Peyer's patch (tissue), 4 donors: ENCODE results near the gene SIK2. TPM values are rescaled to one million over a fixed set of nuclear protein-coding genes. Genes with fewer than 3 reads are reported as not detected.

ENCODE experiments used
- DNase-seq, 3 donors: peaks; one replicate each; pipeline ENCODE4 v3.0.0-alpha.2; 2017 to 2019
- H3K27ac ChIP-seq, 4 donors: fragments of 200-600 bp; sonication (generic); one replicate each; pipeline ENCODE4 v1.5.1; 2016 to 2019
- H3K27me3 ChIP-seq, 2 donors: fragments of 200-600 bp; sonication (generic); one replicate each; pipeline ENCODE4 v1.5.1; 2019
- H3K36me3 ChIP-seq, 3 donors: fragments of 200-600 bp; sonication (generic); one replicate each; pipeline ENCODE4 v1.5.1; 2016 to 2019
- H3K4me1 ChIP-seq, 4 donors: fragments of 200-600 bp; sonication (generic); one replicate each; pipeline ENCODE4 v1.5.1; 2016 to 2019
- H3K4me3 ChIP-seq, 4 donors: fragments of 200-600 bp; sonication (generic); 1 replicate in 3 of 4; 2 replicates in 1 of 4; pipeline ENCODE4 v1.5.1; 2016 to 2019; ENCODE audit warnings: mild to moderate bottlenecking in 1 of 4
- H3K9me3 ChIP-seq, 4 donors: fragments of 200-600 bp; sonication (generic); one replicate each; pipeline ENCODE4 v1.5.1; 2016 to 2019; ENCODE audit warnings: mild to moderate bottlenecking in 1 of 4
- CTCF ChIP-seq, 6 experiments: fragments of 450-650 bp in 4 of 6; fragments of 200-600 bp in 2 of 6; sonication (generic) in 1 of 6; IDR thresholded peaks; one replicate each; pipeline ENCODE4 v1.5.1; 2017 to 2019; ENCODE audit warnings: antibody characterized with exemption in 6 of 6, mild to moderate bottlenecking in 3 of 6, moderate library complexity in 1 of 6
- POLR2A ChIP-seq, 2 donors: fragments of 450-650 bp; IDR thresholded peaks; one replicate each; pipeline ENCODE4 v1.5.1; 2017; ENCODE audit warnings: antibody characterized with exemption in 2 of 2, mild to moderate bottlenecking in 2 of 2, moderate library complexity in 2 of 2
- total RNA-seq, 4 donors: library from RNA; depleted of rRNA; stranded (reverse); fragments of >200 nt; gene quantifications; one replicate each; pipeline ENCODE4 v1.1.0, GENCODE V29; 2016

Gene SIK2
- total RNA-seq, 4 donors from 2014 or later: 12.4 to 16.3 (median 14.4) TPM

GRCh38 chr11:111560800-111561199 is 41.4 kb upstream of the SIK2 start:
- H3K27me3 ChIP-seq: no peaks in the 10 kb centered on the region
- DNase-seq: no peak
- H3K4me3 ChIP-seq: no peak overlapping the region
- TF ChIP-seq POLR2A (IDR thresholded peaks at IDR 0.05): no peak
- no peak for TF ChIP-seq CTCF (IDR thresholded peaks at IDR 0.05)
- no peak overlapping the region for H3K27ac ChIP-seq
- no peaks in the 10 kb centered on the region for H3K36me3 ChIP-seq
- no peaks in the 10 kb centered on the region for H3K9me3 ChIP-seq
- no peaks in the 10 kb centered on the region for H3K4me1 ChIP-seq

GRCh38 chr11:111561306-111561705 is 40.9 kb upstream of the SIK2 start:
- Histone ChIP-seq H3K4me1 (no peaks in the 10 kb centered on the region), H3K27ac (no peak overlapping the region), H3K27me3 (no peaks in the 10 kb centered on the region), H3K9me3 (no peaks in the 10 kb centered on the region), H3K4me3 (no peak overlapping the region), H3K36me3 (no peaks in the 10 kb centered on the region)
- TF ChIP-seq CTCF (IDR thresholded peaks at IDR 0.05) (no peak), POLR2A (IDR thresholded peaks at IDR 0.05) (no peak)
- no peak for DNase-seq

- H3K27ac ChIP-seq: no peak overlapping the region
Measured at GRCh38 chr11:111561791-111562325, 40.4 kb upstream of the SIK2 start.

GRCh38 chr11:111562692-111563389 is 39.4 kb upstream of the SIK2 start:
- no peak for TF ChIP-seq CTCF (IDR thresholded peaks at IDR 0.05)
- TF ChIP-seq POLR2A (IDR thresholded peaks at IDR 0.05): no peak
- DNase-seq: no peak
- H3K36me3 ChIP-seq: no peaks in the 10 kb centered on the region
- H3K4me1 ChIP-seq: no peaks in the 10 kb centered on the region
- H3K27me3 ChIP-seq: no peaks in the 10 kb centered on the region
- H3K4me3 ChIP-seq: no peak overlapping the region
- H3K9me3 ChIP-seq: no peaks in the 10 kb centered on the region
- H3K27ac ChIP-seq: no peak overlapping the region

More at GRCh38 chr11:111561791-111562325, 40.4 kb upstream of the SIK2 start:
- DNase-seq: no peak
- no peaks in the 10 kb centered on the region for H3K4me1 ChIP-seq
- H3K9me3 ChIP-seq: no peaks in the 10 kb centered on the region
- H3K4me3 ChIP-seq: no peak overlapping the region
- no peaks in the 10 kb centered on the region for H3K27me3 ChIP-seq
- H3K36me3 ChIP-seq: no peaks in the 10 kb centered on the region
- no peak for TF ChIP-seq CTCF (IDR thresholded peaks at IDR 0.05)

- no peak overlapping the region for H3K27ac ChIP-seq
- H3K4me3 ChIP-seq: no peak overlapping the region
- TF ChIP-seq CTCF (IDR thresholded peaks at IDR 0.05) (peak; percentile 67 to 97 (median 88)), POLR2A (IDR thresholded peaks at IDR 0.05) (no peak)
- H3K36me3 ChIP-seq: no peaks in the 10 kb centered on the region
- peak in 2 of 3 donors; percentile 50 to 86 for DNase-seq
- H3K27me3 ChIP-seq: no peaks in the 10 kb centered on the region
- no peaks in the 10 kb centered on the region for H3K4me1 ChIP-seq
- H3K9me3 ChIP-seq: no peaks in the 10 kb centered on the region
Measured at GRCh38 chr11:111565114-111565720, 37.0 kb upstream of the SIK2 start.
